BE2C (cell line): Measurements from ENCODE around the gene GAREM1.

Source experiments
- DNase-seq: peaks from one replicate; pipeline ENCODE4 v3.0.0-alpha.2; 2020
- H3K27me3 ChIP-seq: fragments of 250-450 bp; sonication (Bioruptor Pico); 2 replicates; pipeline ENCODE4 v1.5.1; 2020; ENCODE audit warnings: mild to moderate bottlenecking
- H3K36me3 ChIP-seq: fragments of 250-450 bp; sonication (Bioruptor Pico); 2 replicates; pipeline ENCODE4 v1.5.1; 2020; ENCODE audit warnings: mild to moderate bottlenecking
- H3K4me1 ChIP-seq: fragments of 250-450 bp; sonication (Bioruptor Pico); 2 replicates; pipeline ENCODE4 v1.5.1; 2020
- H3K4me3 ChIP-seq: 2 replicates; pipeline ENCODE4 v1.5.1; 2011; ENCODE audit warnings: low read depth, low read length
- H3K9me3 ChIP-seq: fragments of 250-450 bp; sonication (Bioruptor Pico); 2 replicates; pipeline ENCODE4 v1.5.1; 2020
- CTCF ChIP-seq: IDR thresholded peaks from 2 replicates; pipeline ENCODE4 v1.5.1; 2012; ENCODE audit warnings: mild to moderate bottlenecking, low read depth, low read length

GAREM1 gene

DNA sequence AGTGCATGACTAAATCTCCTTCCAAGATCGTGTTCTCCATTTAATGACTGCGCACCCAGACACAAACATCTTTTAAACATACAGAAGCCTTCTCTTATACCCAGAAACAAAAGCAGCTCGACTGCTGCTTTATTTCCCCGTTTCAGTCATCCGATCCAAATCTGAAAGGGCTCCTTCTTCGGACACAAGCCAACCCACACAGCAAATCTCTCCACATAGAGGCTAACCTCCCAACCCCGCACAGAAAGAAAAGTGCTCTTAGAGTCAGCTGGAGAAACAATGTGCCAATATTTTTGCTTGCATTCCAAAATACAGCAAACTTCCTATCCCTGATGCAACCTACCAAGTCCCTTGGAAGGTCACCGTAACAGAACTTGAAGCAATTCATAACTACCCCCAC lies 29.1 kb downstream of the GAREM1 start:
- DNase-seq: no peak
- no peaks in the 10 kb centered on the region for H3K9me3 ChIP-seq
- TF ChIP-seq CTCF: no peak
- H3K27me3 ChIP-seq: no peaks in the 10 kb centered on the region
- H3K4me3 ChIP-seq: no peak overlapping the region
- H3K36me3 ChIP-seq: no peaks in the 10 kb centered on the region
- H3K4me1 ChIP-seq: no peaks in the 10 kb centered on the region

- no peaks in the 10 kb centered on the region for H3K27me3 ChIP-seq
- no peak for DNase-seq
- H3K9me3 ChIP-seq: no peaks in the 10 kb centered on the region
- no peaks in the 10 kb centered on the region for H3K36me3 ChIP-seq
- no peak for TF ChIP-seq CTCF
- no peak overlapping the region for H3K4me3 ChIP-seq
- H3K4me1 ChIP-seq: no peaks in the 10 kb centered on the region
These were observed 30.2 kb downstream of the GAREM1 start for GRCh38 chr18:32440518-32440917.

- no peak for TF ChIP-seq CTCF
- Histone ChIP-seq H3K9me3 (no peaks in the 10 kb centered on the region), H3K36me3 (no peaks in the 10 kb centered on the region), H3K4me1 (no peaks in the 10 kb centered on the region), H3K4me3 (no peak overlapping the region), H3K27me3 (no peaks in the 10 kb centered on the region)
- DNase-seq: no peak
These were observed 30.9 kb downstream of the GAREM1 start for GRCh38 chr18:32439802-32440201.

DNA sequence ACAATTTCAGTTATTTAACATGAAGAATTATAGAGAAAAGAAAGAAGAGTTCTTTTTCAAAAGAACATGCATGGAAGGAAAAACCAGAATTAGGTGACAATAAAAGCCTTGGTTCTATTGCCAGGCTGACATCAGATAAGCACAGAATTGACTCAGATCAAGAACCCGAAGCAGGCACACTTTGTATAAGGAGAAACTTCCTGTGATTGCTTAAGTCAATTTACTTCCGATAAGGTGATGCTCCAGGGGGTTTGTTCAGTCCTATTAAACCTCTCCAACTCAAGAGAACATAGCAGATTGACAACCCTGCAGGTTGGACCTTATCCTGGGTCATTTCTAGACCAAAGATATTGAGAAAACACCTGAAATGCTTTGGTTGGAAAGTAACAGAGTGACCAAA lies 31.4 kb downstream of the GAREM1 start:
- no peaks in the 10 kb centered on the region for H3K27me3 ChIP-seq
- TF ChIP-seq CTCF: no peak
- H3K36me3 ChIP-seq: no peaks in the 10 kb centered on the region
- H3K4me3 ChIP-seq: no peak overlapping the region
- no peaks in the 10 kb centered on the region for H3K4me1 ChIP-seq
- no peaks in the 10 kb centered on the region for H3K9me3 ChIP-seq
- DNase-seq: no peak

GRCh38 chr18:32438173-32438572 lies 32.5 kb downstream of the GAREM1 start:
- H3K9me3 ChIP-seq: no peaks in the 10 kb centered on the region
- TF ChIP-seq CTCF: no peak
- H3K36me3 ChIP-seq: no peaks in the 10 kb centered on the region
- H3K4me1 ChIP-seq: no peaks in the 10 kb centered on the region
- DNase-seq: no peak
- no peak overlapping the region for H3K4me3 ChIP-seq
- no peaks in the 10 kb centered on the region for H3K27me3 ChIP-seq

- DNase-seq: no peak
- Histone ChIP-seq H3K27me3 (no peaks in the 10 kb centered on the region), H3K9me3 (no peaks in the 10 kb centered on the region), H3K4me3 (no peak overlapping the region), H3K36me3 (no peaks in the 10 kb centered on the region), H3K4me1 (no peaks in the 10 kb centered on the region)
- TF ChIP-seq CTCF: no peak
These were observed 33.4 kb downstream of the GAREM1 start for GRCh38 chr18:32437100-32437834.
